AG10803 (cell line): ENCODE data around the gene CD99.

Experiments used
- DNase-seq: peaks from one replicate; pipeline ENCODE4 v3.0.0; 2010; ENCODE audit warnings: low read depth
- H3K4me3 ChIP-seq: 2 replicates; pipeline ENCODE4 v1.5.1; 2011; ENCODE audit warnings: mild to moderate bottlenecking, low read length, control low read depth
- TF ChIP-seq, protein P1 (sequence below): conservative IDR thresholded peaks from 2 replicates; pipeline ENCODE4 v1.5.1; 2011; ENCODE audit warnings: mild to moderate bottlenecking, low read length, control low read depth, inconsistent platforms

Gene CD99

DNA sequence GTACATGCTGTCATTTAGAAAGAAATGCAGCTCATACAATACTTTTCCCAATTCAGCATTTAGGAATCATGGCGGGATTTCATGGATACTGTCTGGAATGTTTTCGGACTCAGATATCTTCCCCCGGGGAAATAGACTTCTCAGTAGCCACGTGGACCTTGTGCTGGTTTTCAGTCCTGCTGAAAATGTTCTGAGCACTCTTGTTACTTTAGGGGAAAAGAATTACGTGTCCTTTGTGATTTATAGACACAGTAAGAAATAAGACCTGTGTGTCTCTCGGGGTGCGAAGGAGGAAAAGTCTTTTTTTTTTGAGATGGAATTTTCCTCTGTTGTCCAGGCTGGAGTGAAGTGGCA, 3.8 kb downstream of the CD99 start:
- DNase-seq: no peak
- TF ChIP-seq, protein P1, sequence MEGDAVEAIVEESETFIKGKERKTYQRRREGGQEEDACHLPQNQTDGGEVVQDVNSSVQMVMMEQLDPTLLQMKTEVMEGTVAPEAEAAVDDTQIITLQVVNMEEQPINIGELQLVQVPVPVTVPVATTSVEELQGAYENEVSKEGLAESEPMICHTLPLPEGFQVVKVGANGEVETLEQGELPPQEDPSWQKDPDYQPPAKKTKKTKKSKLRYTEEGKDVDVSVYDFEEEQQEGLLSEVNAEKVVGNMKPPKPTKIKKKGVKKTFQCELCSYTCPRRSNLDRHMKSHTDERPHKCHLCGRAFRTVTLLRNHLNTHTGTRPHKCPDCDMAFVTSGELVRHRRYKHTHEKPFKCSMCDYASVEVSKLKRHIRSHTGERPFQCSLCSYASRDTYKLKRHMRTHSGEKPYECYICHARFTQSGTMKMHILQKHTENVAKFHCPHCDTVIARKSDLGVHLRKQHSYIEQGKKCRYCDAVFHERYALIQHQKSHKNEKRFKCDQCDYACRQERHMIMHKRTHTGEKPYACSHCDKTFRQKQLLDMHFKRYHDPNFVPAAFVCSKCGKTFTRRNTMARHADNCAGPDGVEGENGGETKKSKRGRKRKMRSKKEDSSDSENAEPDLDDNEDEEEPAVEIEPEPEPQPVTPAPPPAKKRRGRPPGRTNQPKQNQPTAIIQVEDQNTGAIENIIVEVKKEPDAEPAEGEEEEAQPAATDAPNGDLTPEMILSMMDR: no peak
- H3K4me3 ChIP-seq: peak overlapping the region; percentile 82

DNA sequence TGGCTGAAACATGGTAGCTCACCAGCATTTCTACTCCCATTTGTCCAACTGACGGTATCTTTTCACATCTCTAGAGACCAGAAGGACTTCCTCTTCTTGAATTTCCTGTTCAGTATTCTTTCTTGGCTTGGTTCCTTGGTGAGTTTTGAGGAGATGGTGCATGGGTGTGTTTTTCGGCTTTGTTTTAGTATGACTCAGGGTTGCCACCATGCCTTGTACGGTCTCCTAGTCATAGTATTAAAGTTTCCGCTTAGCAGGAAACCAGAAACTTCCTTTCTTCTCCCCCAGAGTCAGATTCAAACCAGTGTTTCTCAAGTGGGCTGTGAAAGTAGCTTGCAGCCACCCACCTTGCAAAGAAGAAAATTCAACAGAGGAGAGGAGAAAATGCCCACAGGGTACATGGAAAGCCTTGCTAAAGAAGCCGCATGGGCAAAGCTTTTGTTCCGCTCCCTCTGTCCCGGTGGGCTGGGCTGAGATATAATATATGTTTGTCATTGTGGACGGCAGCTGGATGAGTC, 5.7 kb downstream of the CD99 start:
- no peak overlapping the region for H3K4me3 ChIP-seq
- TF ChIP-seq, protein P1: no peak
- peak; percentile 84 for DNase-seq

DNA sequence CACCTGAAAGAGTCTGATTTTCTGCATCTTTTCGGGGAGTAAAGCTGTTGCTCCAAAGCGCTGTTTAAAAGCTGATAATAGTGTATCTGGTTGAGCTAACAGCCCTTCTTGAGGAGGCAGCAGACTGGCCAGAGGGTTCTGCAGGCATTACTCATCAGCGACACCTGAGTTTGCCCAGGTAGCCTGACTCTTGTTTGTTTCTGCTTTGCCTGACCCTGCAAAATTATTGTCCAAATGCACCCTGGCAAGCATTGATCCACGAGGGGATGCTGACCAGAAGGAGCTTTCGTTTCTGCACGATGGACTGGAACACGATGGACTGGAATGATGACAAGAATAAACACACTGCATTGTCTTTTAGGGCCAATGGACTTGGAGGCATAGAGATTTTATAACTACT, 6.2 kb downstream of the CD99 start:
- no peak overlapping the region for H3K4me3 ChIP-seq
- TF ChIP-seq, protein P1: no peak
- DNase-seq: no peak

DNA sequence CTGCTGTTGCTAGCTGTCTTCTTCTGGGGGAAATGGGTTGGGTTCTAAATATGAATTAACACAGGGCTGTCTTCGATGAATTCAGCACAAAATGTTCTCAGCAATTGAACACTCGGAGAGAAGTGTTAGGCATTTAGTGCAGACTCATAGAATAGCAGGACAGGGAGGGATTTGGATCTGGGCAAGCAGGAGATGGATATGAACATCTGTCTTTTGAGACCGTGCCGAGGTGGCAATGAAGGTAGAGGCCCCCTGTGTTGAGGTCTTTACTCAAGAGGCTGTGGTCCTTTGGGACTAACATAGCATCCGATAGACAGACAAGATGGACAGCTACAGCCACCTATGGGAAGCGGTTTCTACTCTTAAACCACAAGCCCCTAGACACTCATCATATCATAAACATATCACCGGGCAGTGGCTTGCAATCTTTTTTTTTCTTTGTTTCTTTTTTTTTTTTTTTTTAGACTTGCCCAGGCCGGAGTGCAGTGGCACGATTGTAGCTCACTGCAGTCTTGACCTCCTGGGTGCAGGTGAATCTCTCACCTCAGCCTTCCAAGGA, 6.7 kb downstream of the CD99 start:
- no peak overlapping the region for H3K4me3 ChIP-seq
- no peak for DNase-seq

DNA sequence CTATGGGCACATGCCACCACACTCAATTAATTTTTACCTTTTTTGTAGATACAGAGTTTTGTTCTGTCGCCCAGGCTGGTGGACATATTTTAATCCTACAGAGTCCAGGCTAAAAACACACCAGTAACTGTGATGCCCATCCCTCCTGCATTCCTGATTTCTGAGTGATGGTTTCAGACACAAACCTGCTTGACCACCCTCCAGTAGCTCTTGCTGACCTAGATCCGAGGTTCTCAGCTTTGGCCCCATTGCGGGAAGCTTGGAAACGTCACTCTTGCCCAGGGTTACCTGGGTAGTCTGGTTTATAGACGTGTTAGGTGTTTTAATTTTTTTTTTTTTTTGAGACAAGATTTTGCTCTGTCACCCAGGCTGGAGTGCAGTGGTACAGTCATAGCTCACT, 7.5 kb downstream of the CD99 start:
- H3K4me3 ChIP-seq: no peak overlapping the region
- TF ChIP-seq, protein P1: no peak
- DNase-seq: no peak

More for the DNA sequence above, 6.7 kb downstream of the CD99 start:
- TF ChIP-seq, protein P1: no peak

DNA sequence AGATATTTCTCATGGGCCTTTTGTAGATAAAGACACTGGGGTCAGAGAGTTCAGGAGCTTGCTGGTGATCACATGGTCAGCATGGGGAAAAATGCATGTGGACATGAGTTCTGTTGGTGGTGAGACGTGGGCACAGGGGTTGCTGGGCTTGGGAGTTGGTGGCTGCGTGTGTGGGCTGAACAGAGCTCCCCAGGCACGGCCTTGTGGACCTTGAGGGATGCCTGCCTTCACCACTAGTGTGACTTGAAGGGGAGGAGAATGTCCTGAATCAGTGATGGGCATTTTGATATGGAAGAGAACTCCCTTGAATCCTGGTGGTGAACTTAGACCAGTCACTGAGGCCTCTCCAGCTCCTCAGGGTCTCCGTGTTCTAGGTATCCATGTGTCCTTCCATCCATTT, 8.9 kb downstream of the CD99 start:
- no peak for DNase-seq
- TF ChIP-seq, protein P1: no peak
- H3K4me3 ChIP-seq: no peak overlapping the region
